ENCODE results near the gene VTN.
A peak's percentile ranks its signal among the peaks of the same experiment; 100 is the strongest.

VTN gene

GRCh38 chr17:28402224-28402630, 32.1 kb upstream of the VTN start:
- no peak overlapping the region for H3K4me3 Mint-ChIP-seq
- ATAC-seq (replicated peaks) (no peak), DNase-seq (no peak)
- peaks cover under 1 to 2% of the 10 kb centered on the region in 2 donors for H3K27me3 Mint-ChIP-seq
- no peaks in the 10 kb centered on the region for H3K9me3 Mint-ChIP-seq
- peaks cover 12 to 13% of the 10 kb centered on the region in 2 donors for H3K36me3 Mint-ChIP-seq
- H3K27ac Mint-ChIP-seq, result peak overlapping the region; percentile 28
- peaks cover 24 to 29% of the 10 kb centered on the region in 2 donors for H3K4me1 Mint-ChIP-seq

DNA sequence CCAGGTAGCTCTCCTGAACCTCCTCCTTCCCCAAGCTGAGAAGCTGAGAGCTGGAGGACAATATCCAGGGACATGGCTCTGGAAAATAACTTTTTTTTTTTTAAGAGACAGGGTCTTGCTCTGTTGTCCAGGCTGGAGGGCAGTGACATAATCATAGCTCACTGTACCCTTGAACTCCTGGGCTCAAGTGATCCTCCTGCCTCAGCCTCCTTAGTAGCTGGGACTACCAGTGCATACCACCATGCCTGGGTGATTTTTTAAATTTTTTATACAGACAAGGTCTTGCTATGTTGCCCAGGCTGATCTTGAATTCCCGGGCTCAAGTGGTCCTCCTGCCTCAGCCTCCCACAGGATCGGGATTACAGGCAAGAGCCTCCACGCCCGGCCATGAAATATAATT, 29.7 kb upstream of the VTN start:
- no peak for ATAC-seq (replicated peaks)
- Mint-ChIP-seq H3K36me3 (peaks cover 17 to 20% of the 10 kb centered on the region in 2 donors), H3K27me3 (no peaks in the 10 kb centered on the region), H3K27ac (no peak overlapping the region), H3K9me3 (no peaks in the 10 kb centered on the region), H3K4me1 (peaks cover 17 to 21% of the 10 kb centered on the region in 2 donors), H3K4me3 (no peak overlapping the region)
- no peak for DNase-seq

DNA sequence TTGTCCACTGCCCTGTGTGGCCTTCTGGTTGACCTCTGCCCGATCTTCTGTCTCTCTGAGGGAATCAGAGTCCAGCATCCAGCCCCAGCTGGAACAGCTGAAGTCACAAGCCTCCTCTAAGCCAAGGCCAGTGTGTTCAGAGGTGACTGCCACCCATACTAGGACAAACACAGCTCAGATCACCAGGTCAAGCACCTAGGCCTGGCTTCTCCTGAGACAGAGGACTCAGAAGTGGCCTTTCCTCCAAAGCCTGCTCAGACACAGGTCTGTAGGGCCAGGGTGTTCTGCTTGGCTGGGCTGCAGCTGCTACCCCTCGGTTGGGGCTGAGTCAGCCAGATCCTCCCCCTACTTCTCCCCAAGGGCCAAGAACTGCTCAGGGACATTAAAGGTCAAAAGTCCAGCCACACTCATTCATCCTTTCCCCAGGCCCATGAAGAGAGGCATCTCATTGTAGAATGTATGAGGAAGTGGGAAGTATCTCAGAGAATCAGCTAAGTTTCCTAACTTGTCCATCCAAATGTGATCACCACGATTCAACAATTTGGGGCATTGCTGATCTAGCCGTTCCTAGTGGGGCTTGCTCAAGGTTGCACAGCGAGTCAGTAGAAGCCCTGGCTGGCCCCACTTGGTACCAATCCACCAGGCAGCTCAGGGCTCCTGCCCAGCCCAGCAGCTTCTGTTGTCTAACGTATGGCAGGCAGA, 28.3 kb upstream of the VTN start:
- DNase-seq (no peak), ATAC-seq (replicated peaks) (peak; percentile 70 to 82)
- Mint-ChIP-seq H3K9me3 (no peaks in the 10 kb centered on the region), H3K27me3 (no peaks in the 10 kb centered on the region), H3K36me3 (peaks cover 23 to 25% of the 10 kb centered on the region in 2 donors), H3K4me1 (peaks cover 9 to 12% of the 10 kb centered on the region in 2 donors), H3K27ac (peak overlapping the region; percentile 72), H3K4me3 (peak overlapping the region in 1 of 2 donors; percentile 0)

GRCh38 chr17:28397687-28398279, 27.7 kb upstream of the VTN start:
- Mint-ChIP-seq H3K4me3 (no peak overlapping the region), H3K27ac (peak overlapping the region; percentile 72), H3K36me3 (peaks cover 23 to 25% of the 10 kb centered on the region in 2 donors), H3K27me3 (no peaks in the 10 kb centered on the region), H3K9me3 (no peaks in the 10 kb centered on the region), H3K4me1 (peaks cover 9 to 12% of the 10 kb centered on the region in 2 donors)
- ATAC-seq (replicated peaks) (no peak), DNase-seq (no peak)

DNA sequence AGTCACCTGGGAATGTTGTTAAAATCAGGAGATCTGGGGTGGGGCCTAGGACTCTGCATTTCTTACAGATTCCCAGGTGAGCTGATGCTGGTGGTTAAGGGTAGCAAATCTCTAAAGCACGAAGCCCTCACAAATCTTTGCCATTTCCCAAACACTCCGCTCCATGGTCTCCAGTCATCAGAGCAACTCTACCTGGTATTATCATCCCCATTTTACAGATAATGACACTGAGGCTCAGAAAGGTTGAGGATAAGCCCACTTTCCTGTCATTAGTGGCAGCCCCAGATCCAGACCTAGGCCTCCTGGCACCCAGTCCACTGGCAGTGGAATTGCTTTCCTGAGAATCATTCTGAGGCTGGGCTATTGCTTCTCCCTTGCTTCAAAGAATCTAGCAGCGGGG, 27.2 kb upstream of the VTN start:
- ATAC-seq (replicated peaks) (no peak), DNase-seq (no peak)
- Mint-ChIP-seq H3K27ac (no peak overlapping the region), H3K4me1 (peaks cover 9 to 12% of the 10 kb centered on the region in 2 donors), H3K4me3 (no peak overlapping the region), H3K9me3 (no peaks in the 10 kb centered on the region), H3K36me3 (peaks cover 23 to 28% of the 10 kb centered on the region in 2 donors), H3K27me3 (no peaks in the 10 kb centered on the region)

DNA sequence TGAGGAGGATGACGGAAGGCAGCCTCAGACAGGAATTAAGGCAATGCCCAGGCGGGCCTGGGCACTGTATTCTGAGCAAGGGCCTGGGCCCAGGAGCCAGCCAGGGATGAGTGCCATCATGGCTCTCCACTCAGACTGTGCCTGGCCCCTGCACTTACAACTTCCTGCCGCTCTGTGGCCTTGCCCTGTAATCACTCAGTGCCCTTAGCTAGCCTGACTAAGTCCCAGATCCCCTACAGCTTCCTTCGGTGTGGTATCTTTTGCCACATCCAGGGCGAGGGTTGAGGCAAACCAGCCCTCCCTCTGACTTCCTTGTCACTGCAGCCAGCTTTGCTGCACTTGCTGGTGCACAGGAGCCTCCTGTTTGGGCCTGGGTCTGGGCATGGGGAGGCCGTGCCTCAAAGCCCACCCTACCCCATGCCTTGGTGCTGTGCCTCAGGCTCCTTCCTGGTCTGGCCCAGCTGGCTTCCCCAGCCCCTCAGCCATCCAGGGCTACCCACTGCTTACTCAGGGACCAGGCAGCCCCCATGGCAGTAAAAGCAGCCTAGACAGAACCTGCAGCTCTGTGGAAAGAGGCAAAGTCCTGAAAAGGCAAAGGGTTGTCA, 26.6 kb upstream of the VTN start:
- DNase-seq (no peak), ATAC-seq (replicated peaks) (no peak)
- H3K27ac Mint-ChIP-seq, result no peak overlapping the region
- H3K4me3 Mint-ChIP-seq, result no peak overlapping the region
- H3K4me1 Mint-ChIP-seq, result peaks cover 9 to 12% of the 10 kb centered on the region in 2 donors
- peaks cover 24 to 29% of the 10 kb centered on the region in 2 donors for H3K36me3 Mint-ChIP-seq
- H3K9me3 Mint-ChIP-seq, result no peaks in the 10 kb centered on the region
- no peaks in the 10 kb centered on the region for H3K27me3 Mint-ChIP-seq

DNA sequence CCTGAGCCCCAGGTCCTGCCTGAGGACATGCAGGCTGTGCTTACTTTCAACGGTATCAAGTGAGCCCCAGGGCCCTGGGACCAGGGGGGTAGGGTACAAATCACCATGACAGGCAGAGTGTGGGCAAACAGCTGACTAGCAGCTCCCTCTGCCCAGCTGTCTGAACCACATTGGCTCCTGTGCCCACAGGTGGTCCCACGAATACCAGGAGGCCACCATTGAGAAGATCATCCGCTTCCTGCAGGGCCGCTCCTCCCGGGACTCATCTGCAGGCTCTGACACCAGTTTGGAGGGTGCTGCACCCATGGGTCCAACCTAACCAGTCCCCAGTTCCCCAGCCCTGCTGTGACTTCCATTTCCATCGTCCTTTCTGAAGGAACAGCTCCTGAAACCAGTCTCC, 25.9 kb upstream of the VTN start:
- Mint-ChIP-seq H3K4me3 (no peak overlapping the region), H3K36me3 (peaks cover 32 to 36% of the 10 kb centered on the region in 2 donors), H3K27me3 (no peaks in the 10 kb centered on the region), H3K4me1 (peaks cover 9 to 12% of the 10 kb centered on the region in 2 donors), H3K9me3 (no peaks in the 10 kb centered on the region), H3K27ac (no peak overlapping the region)
- no peak for ATAC-seq (replicated peaks)
- no peak for DNase-seq

DNA sequence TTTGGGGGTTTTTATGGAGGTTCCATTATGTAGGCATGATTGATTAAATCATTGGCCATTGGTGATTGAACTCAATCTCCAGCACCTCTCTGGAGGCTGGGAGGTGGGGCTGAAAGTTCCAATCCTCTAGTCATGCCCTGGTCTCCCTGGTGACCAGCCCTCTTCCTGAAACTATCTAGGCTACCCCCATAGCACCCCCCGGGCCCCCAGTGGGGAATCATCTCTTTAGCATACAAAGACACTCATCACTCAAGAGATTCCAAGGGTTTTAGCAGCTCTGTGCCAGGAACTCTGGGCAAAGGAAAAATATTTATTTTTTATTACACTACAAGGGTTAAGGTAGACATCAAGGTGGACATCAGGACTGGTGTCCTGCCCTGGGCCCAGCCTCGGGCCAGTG, 25.3 kb upstream of the VTN start:
- no peak overlapping the region for H3K4me3 Mint-ChIP-seq
- H3K9me3 Mint-ChIP-seq, result no peaks in the 10 kb centered on the region
- no peaks in the 10 kb centered on the region for H3K27me3 Mint-ChIP-seq
- H3K4me1 Mint-ChIP-seq, result peaks cover 9 to 12% of the 10 kb centered on the region in 2 donors
- no peak overlapping the region for H3K27ac Mint-ChIP-seq
- no peak for DNase-seq
- H3K36me3 Mint-ChIP-seq, result peaks cover 37 to 42% of the 10 kb centered on the region in 2 donors
- no peak for ATAC-seq (replicated peaks)

DNA sequence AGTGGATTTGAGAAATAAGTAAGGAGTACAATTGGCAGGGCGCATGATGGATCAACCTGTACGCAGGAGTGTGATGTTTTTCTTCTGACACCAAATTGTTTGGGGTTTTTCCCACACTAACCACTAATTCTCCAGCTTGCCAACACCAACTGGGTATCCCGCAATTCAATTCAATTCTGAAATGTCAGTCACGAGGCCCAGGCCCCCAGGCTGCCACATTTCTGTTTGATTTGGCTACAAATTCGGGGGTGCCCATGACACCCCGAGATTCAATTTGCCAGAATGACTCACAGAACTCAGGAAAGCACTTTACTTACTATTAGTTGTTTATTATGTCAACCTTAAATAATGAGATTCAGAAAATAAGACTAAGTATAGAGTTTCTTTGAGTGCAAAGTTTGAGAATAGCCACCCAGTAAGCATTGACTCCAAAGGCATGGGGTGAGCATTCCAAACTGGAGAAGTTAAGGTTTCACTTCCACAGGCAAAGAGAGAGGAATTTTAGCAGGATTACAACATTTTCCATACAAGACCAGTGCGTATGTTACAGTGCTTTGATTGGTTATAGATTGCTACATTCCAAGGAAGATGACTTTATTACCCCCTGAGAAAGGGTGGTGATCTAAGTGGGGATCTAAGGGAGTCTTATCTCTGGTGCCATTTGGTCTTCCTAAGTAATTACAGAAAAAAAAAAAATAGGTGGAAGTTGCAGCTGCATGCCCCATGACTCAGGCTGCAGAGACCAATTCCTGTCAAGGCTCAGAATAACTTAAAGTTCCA, 24.4 kb upstream of the VTN start:
- Mint-ChIP-seq H3K4me3 (no peak overlapping the region), H3K36me3 (peaks cover 45 to 51% of the 10 kb centered on the region in 2 donors), H3K4me1 (peaks cover 9 to 12% of the 10 kb centered on the region in 2 donors), H3K9me3 (no peaks in the 10 kb centered on the region), H3K27me3 (no peaks in the 10 kb centered on the region), H3K27ac (no peak overlapping the region)
- ATAC-seq (replicated peaks) (no peak), DNase-seq (no peak)

GRCh38 chr17:28392491-28392890, 22.4 kb upstream of the VTN start:
- DNase-seq (no peak), ATAC-seq (replicated peaks) (no peak)

DNA sequence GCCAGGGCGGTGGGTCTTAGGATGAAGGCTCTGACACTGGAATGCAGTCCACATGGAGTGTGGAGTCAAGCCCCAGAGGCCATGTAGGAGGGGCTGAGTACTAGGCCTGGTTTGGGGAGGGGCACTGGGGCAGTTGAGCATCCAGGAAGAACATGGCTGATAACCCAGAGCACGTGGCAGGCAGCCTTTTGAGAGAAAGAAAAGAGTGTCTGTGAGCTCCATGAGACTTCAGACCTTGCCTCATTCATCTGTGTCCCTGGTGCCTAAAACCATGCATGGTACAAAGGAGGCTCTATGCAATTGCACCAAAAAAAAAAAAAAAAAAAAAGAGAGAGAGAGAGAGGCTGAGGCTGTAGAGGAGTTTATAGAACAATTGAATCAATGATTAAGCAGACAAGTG, 21.3 kb upstream of the VTN start:
- DNase-seq (no peak), ATAC-seq (replicated peaks) (no peak)
- H3K36me3 Mint-ChIP-seq, result peaks cover 48 to 52% of the 10 kb centered on the region in 2 donors
- no peak overlapping the region for H3K27ac Mint-ChIP-seq
- no peak overlapping the region for H3K4me3 Mint-ChIP-seq
- H3K4me1 Mint-ChIP-seq, result no peaks in the 10 kb centered on the region
- H3K27me3 Mint-ChIP-seq, result no peaks in the 10 kb centered on the region
- H3K9me3 Mint-ChIP-seq, result no peaks in the 10 kb centered on the region

More at GRCh38 chr17:28392491-28392890, 22.4 kb upstream of the VTN start:
- peaks cover 47 to 53% of the 10 kb centered on the region in 2 donors for H3K36me3 Mint-ChIP-seq
- H3K4me3 Mint-ChIP-seq, result no peak overlapping the region
- H3K27me3 Mint-ChIP-seq, result no peaks in the 10 kb centered on the region
- H3K27ac Mint-ChIP-seq, result no peak overlapping the region
- no peaks in the 10 kb centered on the region for H3K4me1 Mint-ChIP-seq
- no peaks in the 10 kb centered on the region for H3K9me3 Mint-ChIP-seq

DNA sequence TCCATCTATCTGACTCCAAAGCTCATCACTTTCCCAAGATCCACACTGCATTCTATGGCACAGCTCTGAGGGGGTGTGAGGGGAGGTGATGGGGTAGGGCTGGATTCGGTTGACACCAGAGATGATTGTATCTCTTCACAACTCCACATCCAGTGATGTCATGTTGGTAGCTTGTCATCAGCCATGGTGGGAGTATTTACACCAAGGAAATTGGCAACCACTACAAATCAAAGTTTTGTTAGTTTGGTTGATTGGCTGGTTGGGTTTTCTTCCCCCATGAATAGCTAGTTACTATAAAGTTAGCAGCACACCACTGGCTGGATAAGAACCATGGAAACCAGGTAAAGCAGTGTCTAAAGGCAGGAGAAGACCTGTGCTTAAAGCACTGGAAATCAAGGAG, 20.9 kb upstream of the VTN start:
- no peak overlapping the region for H3K27ac Mint-ChIP-seq
- H3K36me3 Mint-ChIP-seq, result peaks cover 48 to 52% of the 10 kb centered on the region in 2 donors
- no peak overlapping the region for H3K4me3 Mint-ChIP-seq
- H3K4me1 Mint-ChIP-seq, result no peaks in the 10 kb centered on the region
- ATAC-seq (replicated peaks), result no peak
- no peak for DNase-seq
- no peaks in the 10 kb centered on the region for H3K9me3 Mint-ChIP-seq
- H3K27me3 Mint-ChIP-seq, result no peaks in the 10 kb centered on the region

DNA sequence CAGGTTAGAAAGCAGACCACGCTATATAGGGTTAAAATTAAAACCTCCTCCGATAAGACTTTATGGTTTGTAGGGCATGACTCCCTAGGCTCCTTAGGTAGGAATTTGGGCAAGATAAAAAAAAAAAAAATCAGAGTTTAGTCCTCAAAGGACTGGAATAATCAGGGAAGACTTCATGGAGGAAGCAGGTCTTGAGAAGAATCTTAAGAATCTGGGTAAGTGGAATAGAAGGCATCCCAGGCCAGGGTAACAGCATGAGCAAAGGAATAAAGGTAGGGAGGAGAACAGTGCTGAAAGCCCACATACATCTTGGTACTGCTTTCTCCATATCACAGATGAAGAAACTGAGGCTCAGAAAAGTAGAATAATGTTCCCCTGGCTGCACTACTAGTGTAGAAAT, 20.5 kb upstream of the VTN start:
- DNase-seq, result no peak
- Mint-ChIP-seq H3K27ac (no peak overlapping the region), H3K4me1 (peaks cover under 1% of the 10 kb centered on the region in 2 donors), H3K36me3 (peaks cover 48 to 49% of the 10 kb centered on the region in 2 donors), H3K9me3 (no peaks in the 10 kb centered on the region), H3K27me3 (peaks cover 0 to under 1% of the 10 kb centered on the region in 2 donors), H3K4me3 (no peak overlapping the region)
- no peak for ATAC-seq (replicated peaks)

- ATAC-seq (replicated peaks), result no peak
- DNase-seq, result no peak
- Mint-ChIP-seq H3K9me3 (no peaks in the 10 kb centered on the region), H3K4me1 (peaks cover 3 to 4% of the 10 kb centered on the region in 2 donors), H3K4me3 (no peak overlapping the region), H3K27ac (no peak overlapping the region), H3K36me3 (peaks cover 47 to 48% of the 10 kb centered on the region in 2 donors), H3K27me3 (peaks cover 3 to 5% of the 10 kb centered on the region in 2 donors)
Observed at GRCh38 chr17:28390141-28390540, 20.0 kb upstream of the VTN start.

All from stimulated activated naive B cell treated with anti-CD40 and anti-IgM and Interleukin-4, amounts not matched to agents 10 μg/mL and 1 μg/mL and 100 μg/mL, for 72 hours (primary cell).